ENCODE data around the gene MCCC2. TPM values are rescaled to one million over a fixed set of nuclear protein-coding genes. Genes with fewer than 3 reads are reported as not detected.

The MCCC2 gene
- total and polyA plus RNA-seq, 2 of the 8 experiments (the other 6 are each of a cell fraction or from before 2014, with no cell fraction given) = 71.7 to 86.6 TPM

- no peak overlapping the region for H2BK15ac ChIP-seq (ENCODE audit: low read length)
- H3K9me3 ChIP-seq (ENCODE audit: insufficient read depth in 2 of 2, low read depth in 1 of 2, low read length in 1 of 2) = no peaks in the 10 kb centered on the region
- 66% methylated on average over 19 of the region's 19 CpGs; no CpG with 5 or more reads in 1 of the 2 experiments for WGBS, 2 experiments (ENCODE audit: extremely low coverage in 1 of 2, insufficient coverage in 1 of 2, insufficient read length in 1 of 2, insufficient replicate concordance in 2 of 2, low coverage in 1 of 2, low lambda C conversion rate in 2 of 2, missing lambda C conversion rate in 1 of 2)
- peaks cover 5 to 49% of the 10 kb centered on the region in 2 experiments for H3K79me2 ChIP-seq (ENCODE audit: control insufficient read depth in 1 of 2, insufficient read depth in 2 of 2, low read length in 2 of 2)
- no peak overlapping the region for H2AFZ ChIP-seq (ENCODE audit: low read length)
- H2BK12ac ChIP-seq (ENCODE audit: low read depth, low read length) = 0 out of 2 replicates have a peak overlapping the region, but pooled peaks have one; percentile 2
- ChIA-PET CTCF (ENCODE audit: partially characterized antibody) (interaction anchor here (0.6 to 1.2 kb wide), 3 partner anchors 13 to 169 kb away, joined by 3 to 5 read pairs (median 3); no protein-coding TSS in a partner anchor), POLR2A (ENCODE audit: partially characterized antibody) (interaction anchor here (1.0 to 2.5 kb wide), 11 partner anchors 8 to 732 kb away, joined by 3 to 10 read pairs (median 5); partner anchors contain the start of genes BDP1, MRPS27 and PTCD2)
- peak overlapping the region; percentile 56 to 83 (median 81) for H3K4me3 ChIP-seq (ENCODE audit: extremely low read depth in 1 of 4, insufficient read depth in 2 of 4, low read depth in 3 of 4, low read length in 4 of 4)
- no peak overlapping the region for H4K91ac ChIP-seq (replicated peaks; ENCODE audit: insufficient read length, low read length)
- no peak overlapping the region for H3K23ac ChIP-seq (ENCODE audit: insufficient read length)
- no peak for FAIRE-seq
- no peak overlapping the region; the same call in 1 of the 2 replicates for H4K8ac ChIP-seq (ENCODE audit: extremely low read depth, insufficient read depth, low read length)
- no peak overlapping the region for H3K56ac ChIP-seq (replicated peaks; ENCODE audit: insufficient read length, low read depth, low read length)
- no peak overlapping the region for H3K14ac ChIP-seq (ENCODE audit: insufficient read length)
- H3K27me3 ChIP-seq (replicated peaks in 1 of 4; ENCODE audit: control insufficient read depth in 3 of 4, extremely low read depth in 1 of 4, insufficient read depth in 3 of 4, low read length in 3 of 4) = no peaks in the 10 kb centered on the region
- H3K23me2 ChIP-seq (ENCODE audit: low read depth, low read length) = peaks cover 6% of the 10 kb centered on the region
- peaks cover 0 to 2% of the 10 kb centered on the region in 2 experiments for H4K20me1 ChIP-seq (replicated peaks in 1 of 2; ENCODE audit: control insufficient read depth in 1 of 2, insufficient read depth in 2 of 2, low read length in 2 of 2)
- H2BK120ac ChIP-seq (replicated peaks; ENCODE audit: low read depth, low read length) = no peak overlapping the region
- DNase-seq (ENCODE audit: low read depth in 1 of 2, low spot score in 2 of 2) = peak in 1 of 2 experiments; percentile 52
- no peak overlapping the region for H2AK5ac ChIP-seq (ENCODE audit: low read depth, low read length)
- H3K4me1 ChIP-seq (replicated peaks in 1 of 4; ENCODE audit: control insufficient read depth in 3 of 4, insufficient read depth in 4 of 4, low read length in 3 of 4) = peaks cover 0 to 9% (median 0%) of the 10 kb centered on the region in 4 experiments; a peak in 3 of 7 replicates
- H3K27ac ChIP-seq (ENCODE audit: low read depth, low read length) = peak overlapping the region; percentile 91
- TF ChIP-seq ASH2L (IDR thresholded peaks at IDR 0.05; ENCODE audit: low read length) = no peak
- peak in 1 of 3 experiments; percentile 3; a peak in 1 of 4 replicates for TF ChIP-seq CTCF (IDR thresholded peaks at IDR 0.05; ENCODE audit: control extremely low read depth in 1 of 3, insufficient read depth in 1 of 3, low read depth in 1 of 3, low read length in 3 of 3)
- 0 out of 2 replicates have a peak overlapping the region, but pooled peaks have one; percentile 79 for H2BK5ac ChIP-seq (ENCODE audit: low read depth, low read length)
- peak overlapping the region in 3 of 4 experiments; percentile 67 to 89 (median 83); a peak in 6 of 7 replicates for H3K9ac ChIP-seq (replicated peaks in 1 of 4; ENCODE audit: extremely low read depth in 1 of 4, low read depth in 3 of 4, low read length in 3 of 4)
- no peak overlapping the region for H2BK20ac ChIP-seq (ENCODE audit: low read length)
- no peak overlapping the region for H3K4ac ChIP-seq (replicated peaks; ENCODE audit: insufficient read length, low read depth, low read length)
- no peaks in the 10 kb centered on the region; a peak in 1 of 8 replicates for H3K36me3 ChIP-seq (ENCODE audit: control insufficient read depth in 2 of 4, insufficient read depth in 4 of 4, low read length in 3 of 4)
- H4K5ac ChIP-seq (ENCODE audit: insufficient read length, low read depth, low read length) = no peak overlapping the region
- H3K4me2 ChIP-seq (ENCODE audit: insufficient read depth in 1 of 2, low read depth in 2 of 2, low read length in 2 of 2) = peak overlapping the region; percentile 76 to 82
- peak overlapping the region; percentile 90; the same call in 1 of the 2 replicates for H3K18ac ChIP-seq (ENCODE audit: extremely low read depth, low read length)
- no peaks in the 10 kb centered on the region; the same call in 1 of the 2 replicates for H3K79me1 ChIP-seq (ENCODE audit: low read depth, low read length)
Measured at GRCh38 chr5:71587766-71588532, 809 bp downstream of the MCCC2 start.

All from H1 (cell line).